ENCODE measurements around the gene COMMD7.
"Not testable (repeated sequence)": the region's sequence is repeated elsewhere in the genome, so short reads cannot be mapped to it uniquely, and the experiment has no call there.

Gene COMMD7

DNA sequence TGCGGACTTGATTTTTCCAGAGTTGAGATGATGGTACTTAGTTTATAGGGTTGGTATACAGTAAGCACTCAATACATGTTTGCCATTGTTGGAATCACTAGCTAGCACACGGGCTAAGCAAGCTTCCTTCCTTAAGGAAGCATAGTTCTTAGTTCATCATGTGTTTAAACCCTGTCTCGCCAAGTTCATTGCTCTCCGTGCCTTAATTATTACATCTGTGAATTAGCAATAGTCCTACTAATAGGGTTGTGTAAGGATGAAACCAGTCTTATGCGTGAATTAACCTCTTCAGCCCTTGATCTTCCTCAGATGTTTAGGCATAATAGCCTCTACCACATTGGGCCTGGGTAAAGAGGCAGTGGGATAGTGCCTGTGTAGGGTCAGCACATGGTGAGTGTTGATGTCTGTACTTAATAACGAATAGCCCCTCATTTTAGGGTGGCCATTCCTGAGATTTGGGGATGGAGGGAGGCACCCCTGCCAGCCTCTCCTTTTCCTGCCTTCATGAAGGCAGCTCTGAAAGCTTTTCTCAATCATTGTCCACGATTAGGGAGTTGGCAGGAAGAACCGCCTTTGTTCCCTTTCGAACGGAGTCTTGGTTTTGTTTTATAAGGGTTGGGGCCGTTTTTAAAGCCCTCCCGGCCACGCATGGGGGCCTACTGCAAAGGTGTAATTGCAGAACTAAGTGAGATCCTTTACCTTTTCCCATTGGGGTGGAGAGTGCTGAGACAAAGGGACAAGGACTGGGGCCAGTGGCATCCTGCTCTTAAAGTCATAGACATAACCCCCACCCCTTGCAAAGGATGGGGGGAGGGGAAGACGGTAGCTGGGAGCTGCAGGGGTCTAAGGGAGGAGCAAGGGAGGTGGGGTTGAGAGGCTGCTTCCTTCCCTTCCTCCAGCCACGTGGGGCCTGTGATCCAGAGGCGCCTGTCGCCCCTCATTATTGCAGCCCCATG lies 21.0 kb upstream of the COMMD7 start:
- DNase-seq = no peak

DNA sequence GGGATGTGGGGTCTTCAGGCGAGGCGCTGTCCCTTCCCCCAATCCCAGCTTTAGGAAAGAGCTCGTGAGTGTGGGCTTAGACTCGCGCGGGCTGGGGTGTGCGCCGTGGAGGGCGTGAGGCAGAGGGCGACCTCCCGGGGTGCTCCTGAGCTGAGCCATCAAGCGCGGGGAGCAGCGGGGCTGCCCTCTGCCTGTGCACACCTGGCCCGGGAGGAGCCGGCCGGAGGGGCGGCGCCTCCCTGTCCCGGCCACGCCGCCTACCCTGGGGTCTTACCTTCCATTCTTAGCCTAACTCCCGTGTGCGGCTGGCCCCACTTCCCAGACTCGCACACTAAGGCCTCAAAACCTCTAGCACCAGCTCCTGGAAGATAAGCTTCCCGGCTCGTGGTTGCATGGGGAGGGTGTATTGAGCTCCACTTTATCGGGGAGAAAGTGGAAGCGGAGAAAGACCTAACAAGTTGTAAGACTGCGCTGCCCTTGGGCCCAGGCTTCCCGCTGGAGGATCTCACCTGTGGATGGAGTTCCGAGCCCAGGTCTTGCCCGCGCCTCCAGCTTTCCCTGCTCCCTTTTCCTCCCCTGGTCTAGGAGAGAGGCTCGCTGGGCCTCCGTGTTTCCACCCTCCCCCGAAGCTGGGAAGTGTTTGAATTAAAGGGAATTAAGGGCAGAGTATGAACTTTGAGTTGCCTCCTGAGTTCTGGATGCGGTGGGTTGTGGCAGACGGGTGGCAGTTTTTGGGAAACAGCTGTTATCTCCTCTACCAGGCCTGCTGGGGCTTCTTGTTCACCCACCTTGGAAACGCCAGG lies 20.1 kb upstream of the COMMD7 start:
- no peak for DNase-seq

DNA sequence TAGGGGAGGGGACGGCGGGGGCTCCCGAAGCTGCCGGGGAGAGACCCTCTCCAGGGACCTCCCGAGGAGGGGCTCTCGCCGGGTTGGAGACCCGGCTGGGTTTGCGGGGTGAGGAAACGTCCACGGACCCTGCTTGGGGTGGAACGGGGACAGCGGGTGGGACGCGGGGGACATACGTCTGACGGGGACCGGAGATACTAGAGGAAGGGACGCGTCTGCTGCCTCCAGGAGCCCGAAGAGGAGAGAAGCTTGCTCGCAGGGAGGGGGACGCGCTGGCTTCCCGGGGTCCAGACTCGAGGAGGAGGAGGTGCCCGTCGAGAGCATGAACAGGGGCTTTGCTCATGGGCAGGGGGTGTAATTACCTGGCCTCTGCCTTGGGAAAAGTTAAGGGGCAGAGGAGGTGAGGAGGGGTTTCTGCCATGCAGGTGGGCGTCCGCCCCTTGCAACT lies 19.5 kb upstream of the COMMD7 start:
- DNase-seq = peak; percentile 14

DNA sequence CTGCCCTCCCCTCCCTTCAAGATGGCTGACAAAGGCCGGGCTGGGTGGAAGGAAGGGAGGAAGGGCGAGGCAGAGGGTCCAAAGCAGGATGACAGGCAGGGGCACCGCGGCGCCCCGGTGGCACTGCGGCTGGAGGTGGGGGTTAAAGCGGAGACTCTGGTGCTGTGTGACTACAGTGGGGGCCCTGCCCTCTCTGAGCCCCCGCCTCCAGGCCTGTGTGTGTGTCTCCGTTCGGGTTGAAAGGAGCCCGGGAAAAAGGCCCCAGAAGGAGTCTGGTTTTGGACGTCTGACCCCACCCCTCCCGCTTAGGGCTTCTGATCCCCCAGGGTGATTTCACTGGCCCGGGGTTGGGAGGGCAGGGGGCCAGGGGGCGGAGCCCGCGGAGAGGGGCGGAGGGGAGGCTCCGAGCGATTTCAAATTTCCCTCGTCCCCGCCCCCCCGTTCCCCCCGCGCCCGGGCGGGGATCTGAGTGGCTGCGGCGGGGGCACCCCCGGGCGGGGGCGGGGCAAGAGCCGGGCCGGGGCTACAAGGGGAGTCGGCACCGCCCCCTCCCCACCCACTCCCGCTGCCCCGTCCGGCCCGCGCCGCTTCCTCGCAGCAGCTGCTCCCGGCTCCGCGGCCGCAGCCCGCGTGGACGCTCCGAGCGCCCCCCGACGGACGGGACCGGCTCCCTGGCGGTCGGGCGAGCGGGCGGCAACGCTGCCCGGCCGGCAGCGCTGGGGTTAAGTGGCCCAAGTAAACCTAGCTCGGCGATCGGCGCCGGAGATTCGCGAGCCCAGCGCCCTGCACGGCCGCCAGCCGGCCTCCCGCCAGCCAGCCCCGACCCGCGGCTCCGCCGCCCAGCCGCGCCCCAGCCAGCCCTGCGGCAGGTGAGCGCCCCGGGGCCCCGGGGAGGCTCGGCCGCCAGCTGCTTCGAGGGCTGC lies 18.8 kb upstream of the COMMD7 start, which contains the start of gene DNMT3B:
Gene DNMT3B (plus strand): TSS at position 555 of the 923 bp plus-strand sequence. CDS start 17,939 bp downstream, outside the sequence.
- DNase-seq = peak; percentile 72

DNA sequence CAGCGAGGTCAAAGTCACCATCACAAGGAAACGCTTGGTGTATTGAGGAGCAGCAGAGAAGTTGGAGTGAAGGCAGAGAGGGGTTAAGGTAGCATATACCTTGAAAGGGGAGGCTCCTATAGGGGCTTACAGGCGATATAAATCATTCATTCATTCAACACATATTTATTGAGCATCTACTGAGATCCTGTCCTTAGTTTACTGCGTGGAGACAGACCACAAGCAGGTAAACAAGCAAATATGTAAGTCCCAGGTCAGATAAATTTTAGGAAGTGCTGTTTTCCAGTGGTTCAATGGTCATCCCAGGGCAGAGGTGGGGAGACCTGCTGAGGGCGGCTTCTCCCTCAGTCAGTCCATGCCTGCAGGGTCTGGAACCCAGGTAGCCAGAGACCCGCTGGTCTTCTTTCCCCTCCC lies 18.2 kb upstream of the COMMD7 start:
- no peak for DNase-seq

DNA sequence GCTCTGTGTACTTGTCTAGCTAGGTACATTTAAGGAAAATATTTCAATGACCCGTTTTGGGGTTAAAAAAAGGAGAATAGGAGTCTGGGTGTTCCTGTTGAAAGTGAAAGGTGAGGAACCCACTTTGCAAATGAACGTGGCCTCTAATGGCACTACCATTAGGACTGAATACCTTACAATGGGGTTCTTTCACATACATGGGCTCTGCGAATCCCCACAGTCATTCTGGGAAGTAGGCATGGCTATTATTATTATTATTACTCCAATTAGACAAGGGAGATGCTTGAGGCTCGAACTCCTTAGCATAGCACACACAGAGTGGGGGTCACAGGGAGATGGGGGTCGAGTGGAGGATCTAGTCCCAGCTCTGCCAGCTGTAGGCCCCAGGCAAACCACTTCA lies 12.9 kb upstream of the COMMD7 start:
- no peak for DNase-seq

DNA sequence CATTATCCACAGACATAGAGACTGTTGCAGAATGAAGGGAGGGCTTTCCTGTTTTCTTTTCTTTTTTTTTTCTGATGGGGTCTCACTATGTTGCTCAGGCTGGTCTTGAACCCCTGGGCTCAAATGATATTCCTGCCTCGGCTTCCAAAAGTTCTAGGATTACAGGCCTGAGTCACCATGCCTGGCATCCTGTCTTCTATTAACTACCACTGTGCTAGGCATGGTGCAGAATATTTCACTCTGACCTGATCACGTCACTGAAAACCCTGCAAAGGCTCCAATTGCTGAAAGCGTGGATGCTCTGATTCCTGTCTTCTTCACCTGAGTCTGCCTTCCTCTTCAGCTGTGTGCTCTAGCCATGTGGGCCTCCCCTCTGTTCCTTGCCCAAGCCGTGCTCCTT lies 10.5 kb upstream of the COMMD7 start:
- DNase-seq = no peak

DNA sequence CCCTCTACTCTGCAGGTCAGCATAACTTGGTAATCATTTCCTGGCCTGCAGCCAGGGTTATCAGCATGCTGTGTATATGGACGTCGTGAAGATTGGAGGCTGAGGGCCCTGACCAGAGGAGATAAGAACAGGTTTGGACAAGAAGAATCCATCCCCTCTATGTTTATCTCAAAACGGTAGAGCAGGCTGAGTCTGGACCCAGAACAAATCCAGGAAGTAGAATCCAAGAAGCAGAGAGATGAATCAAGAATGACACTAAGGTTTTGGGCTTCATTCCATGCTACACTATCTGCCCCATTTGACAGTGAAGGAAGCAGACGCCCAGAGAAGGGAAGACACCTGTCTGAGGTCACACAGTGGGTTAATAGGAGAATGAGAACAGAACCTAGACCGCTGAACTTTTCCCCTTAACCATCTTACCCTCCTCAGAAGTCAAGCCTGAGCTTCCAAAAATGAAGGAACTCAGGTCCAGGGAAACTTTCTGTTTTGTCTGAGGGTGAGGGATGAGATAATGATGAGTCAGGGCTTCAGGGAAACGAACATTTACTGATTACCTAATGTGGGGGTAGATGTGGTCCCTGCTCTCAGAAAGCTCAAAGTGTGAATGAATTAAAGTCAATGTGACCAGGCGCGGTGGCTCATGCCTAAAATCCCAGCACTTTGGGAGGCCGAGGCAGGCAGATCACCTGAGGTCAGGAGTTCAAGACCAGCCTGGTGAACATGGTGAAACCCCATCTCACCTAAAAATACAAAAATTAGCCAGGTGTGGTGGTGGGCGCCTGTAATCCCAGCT lies 9.4 kb upstream of the COMMD7 start:
- DNase-seq = peak; percentile 81

DNA sequence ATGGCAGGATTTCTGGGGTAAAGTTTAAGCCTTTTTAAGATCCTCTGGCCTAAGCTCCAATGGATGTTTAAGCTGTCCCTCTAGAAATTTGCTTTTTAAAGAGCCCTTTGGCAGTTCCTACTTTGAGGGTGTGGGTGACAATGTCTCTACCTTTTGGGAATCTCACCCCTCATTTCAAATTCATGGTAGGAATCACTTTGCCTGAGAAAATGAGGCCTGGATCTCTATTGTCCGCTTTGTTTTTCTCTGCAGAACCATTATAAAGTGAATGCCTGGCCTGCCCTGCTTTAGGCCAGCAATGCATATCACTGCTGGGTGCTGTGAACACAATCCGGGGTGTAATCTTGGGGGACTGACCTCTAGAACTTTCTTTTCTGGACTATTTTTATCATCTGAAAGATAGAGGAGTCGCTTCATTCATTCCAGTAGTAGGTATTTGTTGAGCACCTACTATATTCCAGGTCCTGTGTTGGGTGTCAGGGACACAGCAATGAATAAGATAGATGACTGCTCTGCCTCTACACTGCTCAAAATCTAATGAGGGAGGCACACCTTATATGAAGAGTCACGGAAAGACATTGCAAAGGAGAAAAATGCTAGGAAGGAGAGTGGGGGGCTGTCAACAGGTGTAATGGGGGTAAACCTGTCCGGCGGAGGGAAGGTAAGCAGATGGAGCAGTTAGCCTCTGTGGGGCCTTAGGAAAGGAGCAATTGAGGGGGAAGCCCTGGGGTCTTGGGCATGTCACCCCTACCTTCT lies 8.6 kb upstream of the COMMD7 start:
- DNase-seq = no peak

DNA sequence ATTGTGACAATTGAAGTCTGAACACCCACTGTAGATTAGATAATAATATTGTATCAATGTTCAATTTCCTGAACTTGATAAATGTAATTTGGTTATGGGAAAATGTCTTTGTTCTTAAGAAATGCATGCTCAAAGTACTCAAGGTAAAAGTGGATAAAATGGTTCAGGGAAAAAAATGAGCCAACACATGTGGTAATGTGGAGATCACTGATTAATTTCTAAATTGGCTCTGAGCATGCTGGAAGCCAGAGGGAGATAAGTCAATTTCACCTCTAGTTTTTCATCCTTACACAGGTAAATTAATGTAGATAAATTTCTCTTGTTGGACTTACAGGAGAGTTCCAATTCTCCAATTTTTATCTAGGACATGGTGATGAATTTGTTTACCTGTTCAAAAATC lies 8.0 kb upstream of the COMMD7 start:
- no peak for DNase-seq

DNA sequence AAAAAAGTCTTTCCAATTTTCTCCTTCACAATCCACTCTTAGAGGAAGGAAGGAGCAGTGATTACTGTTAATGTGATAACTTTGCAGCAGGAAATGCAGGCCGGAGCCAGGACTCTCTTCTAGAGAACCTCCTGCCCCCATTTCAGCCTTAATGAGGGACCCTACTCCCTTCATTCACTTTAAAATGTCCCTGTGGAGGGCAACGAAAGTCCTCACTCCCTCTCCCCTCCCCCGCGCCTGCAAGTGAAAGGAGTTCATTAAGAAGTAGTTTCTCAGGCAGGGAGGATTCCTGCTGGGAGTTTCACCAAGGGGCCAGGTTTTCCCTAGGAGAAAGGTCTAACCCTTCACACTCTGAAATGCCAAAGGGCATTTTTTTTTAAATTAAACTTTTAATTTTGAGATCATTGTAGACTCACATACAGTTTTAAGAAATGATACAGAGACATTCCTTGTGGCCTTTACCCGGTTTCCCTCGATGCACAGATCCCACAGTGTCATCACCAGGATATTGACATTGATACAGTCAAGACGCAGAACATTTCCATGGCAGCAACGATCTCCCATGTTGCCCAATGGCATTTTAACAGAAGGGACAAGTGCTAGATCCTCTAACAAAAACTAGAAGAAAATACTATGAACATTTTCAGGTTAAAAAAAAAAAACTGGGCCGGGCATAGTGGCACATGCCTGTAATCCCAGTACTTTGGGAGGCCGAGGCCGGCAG lies 6.8 kb upstream of the COMMD7 start:
- DNase-seq = no peak

DNA sequence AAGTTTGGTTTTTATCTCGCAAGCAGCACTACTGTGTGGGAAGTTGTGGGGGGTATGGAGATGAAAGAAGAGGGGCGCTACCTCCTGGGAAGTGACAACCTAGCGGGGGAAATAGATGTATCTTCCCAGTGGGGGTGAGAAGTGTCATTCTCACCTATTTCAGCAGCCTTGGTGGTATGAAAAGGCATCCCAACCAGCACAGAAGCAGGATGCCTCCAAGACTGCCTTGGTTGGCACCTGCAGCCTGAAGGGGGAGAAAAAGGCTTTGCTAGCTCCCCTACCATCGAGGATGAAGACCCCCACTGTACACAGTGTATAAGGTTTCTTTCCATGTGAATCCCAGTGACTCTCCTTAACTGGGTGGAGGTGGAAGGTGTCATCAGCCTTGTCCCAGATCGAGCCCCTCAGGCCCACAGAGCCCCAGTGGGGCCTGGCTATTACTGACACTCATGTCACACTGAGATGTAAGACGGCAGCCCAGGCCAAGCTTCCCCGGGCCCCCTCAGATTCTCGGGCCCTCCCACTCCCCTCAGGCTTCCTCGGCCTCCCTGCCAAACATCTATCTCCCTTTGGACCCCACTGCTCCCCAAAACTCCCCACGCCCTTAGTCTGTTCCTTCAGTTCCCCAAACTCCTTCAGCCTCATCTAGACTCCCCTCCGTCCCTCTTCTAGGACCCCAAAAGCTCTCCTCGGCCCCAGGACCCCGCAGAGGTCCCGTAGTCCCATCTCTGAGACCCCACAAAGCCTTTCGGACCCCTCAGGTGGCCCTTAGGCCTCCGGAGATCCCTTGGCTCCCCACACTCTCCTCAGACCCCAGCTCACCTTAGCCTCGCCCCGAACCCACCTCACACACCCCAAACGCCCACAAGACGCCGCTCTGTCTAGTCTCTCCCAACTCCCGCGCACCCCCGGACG lies 688 bp downstream of the COMMD7 start:
- no peak for DNase-seq

DNA sequence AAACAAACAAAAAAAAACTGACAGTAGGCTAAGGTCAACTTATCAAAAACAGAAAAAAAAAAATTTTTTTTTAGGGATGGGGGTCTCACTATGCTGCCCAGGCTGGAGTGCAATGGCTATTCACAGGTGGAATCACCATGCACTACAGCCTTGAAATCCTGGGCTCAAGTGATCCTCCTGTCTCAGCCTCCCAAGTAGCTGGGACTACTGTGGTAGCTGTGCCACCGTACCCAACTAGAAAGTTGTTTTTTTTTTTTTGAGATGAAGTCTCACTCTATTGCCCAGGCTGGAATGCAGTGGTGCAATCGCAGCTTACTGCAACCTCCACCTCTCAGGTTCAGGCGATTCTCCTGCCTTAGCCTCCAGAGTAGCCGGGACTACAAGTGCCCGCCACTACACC lies 2.1 kb downstream of the COMMD7 start:
- DNase-seq = no peak

DNA sequence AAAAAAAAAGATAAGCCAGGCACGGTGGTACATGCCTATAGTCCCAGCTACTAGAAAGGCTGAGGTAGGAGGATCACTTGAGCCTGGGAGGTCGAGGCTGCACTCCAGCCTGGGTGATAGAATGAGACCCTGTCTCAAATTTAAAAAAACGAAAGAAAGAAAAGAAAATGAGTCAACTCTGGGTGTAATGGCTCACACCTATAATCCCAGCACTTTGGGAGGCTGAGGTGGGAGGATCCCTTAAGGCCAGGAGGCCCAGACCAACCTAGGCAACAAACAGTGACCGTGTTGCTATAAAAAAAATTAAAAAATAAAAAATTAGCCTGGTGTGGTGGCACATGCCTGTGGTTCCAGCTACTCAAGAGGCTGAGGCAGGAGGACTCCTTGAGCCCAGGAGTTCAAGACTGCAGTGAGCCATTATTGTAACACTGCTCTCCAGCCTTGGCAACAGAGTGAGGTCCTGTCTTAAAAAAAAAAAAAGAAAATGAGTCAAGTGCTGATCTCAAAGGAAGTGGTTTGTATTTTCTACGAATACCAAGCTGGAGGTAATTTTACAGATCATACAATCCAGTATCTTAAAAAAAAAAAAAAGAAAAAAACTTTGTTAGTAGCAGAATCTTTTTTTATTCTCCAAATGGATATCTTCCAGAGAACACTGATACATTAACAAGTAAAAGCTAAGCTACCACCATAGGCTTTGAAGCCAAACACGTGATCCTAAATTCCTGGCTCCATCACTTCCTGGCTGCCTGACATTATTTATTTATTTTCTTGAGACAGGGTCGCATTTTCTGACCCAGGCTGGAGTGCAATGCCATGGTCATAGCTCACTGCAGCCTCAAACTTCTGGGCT lies 5.7 kb downstream of the COMMD7 start:
- DNase-seq = no peak

DNA sequence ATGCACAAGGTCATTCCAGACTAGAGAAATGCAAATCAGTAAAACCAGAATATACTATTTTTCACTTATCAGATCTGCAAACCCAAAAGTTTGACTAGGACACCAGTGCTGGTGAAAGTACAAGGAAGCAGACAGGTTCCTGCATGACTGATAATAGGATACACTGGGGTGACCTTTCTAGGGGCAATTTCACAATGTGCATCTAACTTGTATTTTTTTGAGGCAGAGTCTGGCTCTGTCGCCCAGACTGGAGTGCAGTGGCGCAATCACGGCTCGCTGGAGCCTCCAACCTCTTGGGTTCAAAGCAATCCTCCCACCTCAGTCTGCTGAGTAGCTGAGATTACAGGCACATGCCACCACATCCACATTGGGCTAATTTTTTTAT lies 11.4 kb downstream of the COMMD7 start:
- peak; percentile 77 for DNase-seq

DNA sequence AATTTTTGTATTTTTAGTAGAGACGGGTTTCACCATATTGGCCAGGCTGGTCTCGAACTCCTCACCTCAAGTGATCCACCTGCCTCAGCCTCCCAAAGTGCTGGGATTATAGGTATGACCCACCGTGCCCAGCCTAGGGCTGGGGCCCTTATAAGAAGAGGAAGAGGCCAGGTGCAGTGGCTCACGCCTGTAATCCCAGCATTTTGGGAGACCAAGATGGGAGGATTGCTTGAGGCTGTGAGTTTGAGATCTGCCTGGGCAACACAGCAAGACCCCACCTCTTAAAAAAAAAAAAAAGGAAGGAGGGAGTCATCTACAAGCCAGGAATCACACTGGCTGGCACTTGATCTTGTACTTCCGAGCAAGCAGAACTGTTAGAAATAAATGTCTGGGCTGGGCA lies 13.9 kb downstream of the COMMD7 start:
- not testable (repeated sequence) for DNase-seq

DNA sequence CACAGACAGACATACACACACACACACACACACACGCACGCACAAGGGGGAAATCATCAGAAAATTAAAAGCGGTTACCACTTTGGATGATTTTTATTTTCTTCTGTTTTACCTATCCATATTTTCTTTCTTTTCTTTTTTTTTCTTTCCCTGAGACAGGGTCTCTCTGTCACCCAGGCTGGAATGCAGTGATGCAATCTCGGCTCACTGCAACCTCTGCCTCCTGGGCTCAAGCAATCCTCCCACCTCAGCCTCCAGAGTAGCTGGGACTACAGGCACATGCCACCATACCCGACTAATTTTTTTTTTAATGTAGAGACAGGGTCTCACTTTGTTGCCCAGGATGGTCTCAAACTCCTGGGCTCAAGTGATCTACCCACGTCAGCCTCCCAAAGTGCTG lies 14.8 kb downstream of the COMMD7 start:
- DNase-seq = not testable (repeated sequence)

DNA sequence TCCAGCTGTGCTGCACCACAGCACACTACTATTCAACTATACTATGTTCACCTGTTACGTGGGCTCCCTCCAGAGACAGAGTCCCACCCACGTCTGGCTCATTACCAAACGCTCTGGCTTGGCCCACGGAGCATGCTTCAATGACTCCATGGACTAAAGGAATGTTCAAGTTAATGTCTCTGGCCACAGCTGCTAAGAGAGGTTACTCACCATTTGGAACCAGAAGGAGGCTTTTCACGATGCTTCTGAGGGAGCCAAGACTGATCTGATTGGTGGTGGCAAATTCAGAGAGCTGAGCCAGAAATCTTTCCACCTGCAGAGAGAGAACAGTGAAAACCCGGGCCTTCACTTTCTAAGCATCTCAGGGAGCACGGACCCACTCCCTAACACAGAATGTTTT lies 15.6 kb downstream of the COMMD7 start:
- no peak for DNase-seq

Data from inflammatory macrophage treated with lipopolysaccharide for 4 hours (primary cell).